BLaER1 (cell line): ENCODE results near the gene BCAT1.
"Not testable (repeated sequence)": the region's sequence is repeated elsewhere in the genome, so short reads cannot be mapped to it uniquely, and the experiment has no call there.

Experiments
- H3K27ac ChIP-seq: shearing (Covaris generic); formaldehyde crosslinking; 2 replicates; pipeline ENCODE4 v1.8.1; 2022
- H3K27me3 ChIP-seq: shearing (Covaris generic); formaldehyde crosslinking; 2 replicates; pipeline ENCODE4 v1.8.1; 2022
- H3K36me3 ChIP-seq: shearing (Covaris generic); formaldehyde crosslinking; 2 replicates; pipeline ENCODE4 v1.8.1; 2022
- H3K4me1 ChIP-seq: shearing (Covaris generic); formaldehyde crosslinking; 2 replicates; pipeline ENCODE4 v1.8.1; 2022
- H3K4me2 ChIP-seq: shearing (Covaris generic); formaldehyde crosslinking; 2 replicates; pipeline ENCODE4 v1.8.1; 2022
- H3K4me3 ChIP-seq: shearing (Covaris generic); formaldehyde crosslinking; 2 replicates; pipeline ENCODE4 v1.8.1; 2022
- H3K9ac ChIP-seq: shearing (Covaris generic); formaldehyde crosslinking; 2 replicates; pipeline ENCODE4 v1.8.1; 2022
- H3K9me3 ChIP-seq: shearing (Covaris generic); formaldehyde crosslinking; 2 replicates; pipeline ENCODE4 v1.8.1; 2022
- H4K20me1 ChIP-seq: shearing (Covaris generic); formaldehyde crosslinking; 2 replicates; pipeline ENCODE4 v1.8.1; 2022
- Cebpa-rat ChIP-seq: shearing (Covaris generic); IDR thresholded peaks from 2 replicates; pipeline ENCODE4 v1.8.1; 2022

The BCAT1 gene

DNA sequence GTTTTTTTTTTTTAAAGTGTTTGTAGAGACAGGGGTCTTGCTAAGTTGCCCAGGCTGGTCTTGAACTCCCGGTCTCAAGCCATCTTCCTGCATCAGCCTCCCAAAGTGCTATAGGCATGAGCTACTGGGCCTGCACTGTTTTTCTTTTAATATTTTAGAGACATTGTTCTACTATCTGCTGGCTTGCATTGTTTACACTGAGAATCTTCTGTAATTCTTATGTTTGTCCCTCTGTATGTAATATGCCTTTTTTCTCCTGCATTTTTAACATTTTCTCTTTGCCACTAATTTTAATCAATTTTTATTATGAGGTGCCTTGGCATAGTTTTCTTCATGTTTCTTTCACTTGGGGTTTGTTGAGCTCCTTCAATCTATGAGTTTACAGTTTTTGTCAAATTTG, 15.4 kb upstream of the BCAT1 start:
- TF ChIP-seq Cebpa-rat, result no peak
- H3K9ac ChIP-seq, result no peak overlapping the region

DNA sequence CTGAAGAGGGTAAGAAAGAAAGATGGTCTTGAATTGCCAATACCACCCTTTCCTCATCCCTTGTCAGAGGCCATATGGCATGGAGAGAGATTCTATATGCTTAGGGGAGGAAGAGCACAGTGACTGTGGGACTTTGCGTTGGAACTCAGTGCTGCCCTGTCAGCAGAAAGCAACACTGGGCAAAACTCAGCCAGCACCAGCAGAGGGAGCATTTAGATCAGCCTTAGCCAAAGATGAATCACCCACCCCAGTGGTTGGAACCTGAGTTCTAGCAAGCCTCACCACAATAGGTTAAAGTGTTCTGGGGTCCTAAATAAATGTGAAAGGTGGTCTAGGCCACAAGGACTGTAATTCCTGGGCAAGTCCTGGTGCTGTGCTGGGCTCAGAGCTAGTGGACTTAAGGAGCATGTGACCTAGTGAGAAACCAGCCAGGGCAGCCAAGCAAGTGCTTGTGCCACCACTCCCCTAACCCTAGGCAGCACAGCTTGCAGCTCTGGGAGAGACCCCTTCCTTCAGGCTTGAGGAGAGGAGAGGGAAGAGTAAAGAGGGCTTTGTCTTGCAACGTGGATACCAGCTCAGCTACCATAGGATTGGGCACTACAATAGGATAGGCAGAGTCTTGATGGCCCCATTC, 11.4 kb upstream of the BCAT1 start:
- no peak overlapping the region for H3K4me3 ChIP-seq
- no peaks in the 10 kb centered on the region for H4K20me1 ChIP-seq
- H3K9me3 ChIP-seq, result peaks cover 8% of the 10 kb centered on the region; the same call in 1 of the 2 replicates
- no peak for TF ChIP-seq Cebpa-rat
- no peaks in the 10 kb centered on the region for H3K36me3 ChIP-seq
- H3K4me1 ChIP-seq, result peaks cover 4% of the 10 kb centered on the region; the same call in 1 of the 2 replicates
- H3K9ac ChIP-seq, result no peak overlapping the region
- H3K27me3 ChIP-seq, result no peaks in the 10 kb centered on the region
- H3K4me2 ChIP-seq, result no peak overlapping the region
- H3K27ac ChIP-seq, result no peak overlapping the region

More for the DNA sequence above, 15.4 kb upstream of the BCAT1 start:
- Histone ChIP-seq H3K27me3 (no peaks in the 10 kb centered on the region), H3K9me3 (peaks cover 8% of the 10 kb centered on the region; the same call in 1 of the 2 replicates), H3K36me3 (peaks cover 7% of the 10 kb centered on the region; the same call in 1 of the 2 replicates), H3K27ac (no peak overlapping the region), H3K4me3 (no peak overlapping the region), H3K4me2 (no peak overlapping the region), H3K4me1 (peaks cover 4% of the 10 kb centered on the region; the same call in 1 of the 2 replicates), H4K20me1 (no peaks in the 10 kb centered on the region)

DNA sequence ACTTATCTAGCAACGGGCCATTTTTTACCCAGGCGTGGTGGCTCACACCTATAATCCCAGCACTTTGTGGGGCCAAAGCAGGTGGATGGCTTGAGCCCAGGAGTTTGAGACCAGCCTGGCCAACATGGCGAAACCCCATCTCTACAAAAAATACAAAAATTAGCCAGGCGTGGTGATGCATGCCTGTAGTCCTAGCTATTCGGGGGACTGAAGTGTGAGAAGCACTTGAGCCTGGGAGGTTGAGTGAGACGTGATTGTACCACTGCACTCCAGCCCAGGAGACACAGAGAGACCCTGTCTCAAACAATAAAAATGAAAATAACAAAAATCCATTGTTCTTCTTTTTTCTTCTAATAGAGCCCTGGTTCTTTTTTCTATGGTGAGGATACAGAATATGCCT, 7.5 kb upstream of the BCAT1 start:
- H3K9me3 ChIP-seq, H3K9ac ChIP-seq, H3K36me3 ChIP-seq, H3K27me3 ChIP-seq, H4K20me1 ChIP-seq, H3K4me3 ChIP-seq, H3K4me2 ChIP-seq, H3K27ac ChIP-seq: not testable (repeated sequence)
- H3K4me1 ChIP-seq, result peaks cover 16% of the 10 kb centered on the region

DNA sequence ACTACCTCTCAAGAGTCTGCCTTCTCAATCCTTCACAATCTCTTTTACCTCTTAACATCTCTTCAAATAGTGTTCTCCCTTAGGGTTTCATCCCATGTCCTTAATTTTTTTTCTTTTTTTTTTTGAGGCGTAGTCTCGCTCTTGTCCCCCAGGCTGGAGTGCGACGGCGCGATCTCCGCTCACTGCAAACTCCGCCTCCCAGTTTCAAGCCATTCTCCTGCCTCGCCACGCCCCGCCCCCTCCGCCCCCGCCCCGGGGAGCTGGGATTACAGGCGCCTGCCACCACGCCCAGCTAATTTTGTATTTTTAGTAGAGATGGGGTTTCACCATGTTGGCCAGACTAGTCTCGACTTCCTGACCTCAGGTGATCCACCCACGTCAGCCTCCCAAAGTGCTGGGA, 7.0 kb upstream of the BCAT1 start:
- Histone ChIP-seq H3K4me1 (peaks cover 18% of the 10 kb centered on the region), H3K4me3 (no peak overlapping the region), H3K9me3 (no peaks in the 10 kb centered on the region), H3K36me3 (no peaks in the 10 kb centered on the region), H3K9ac (no peak overlapping the region), H3K4me2 (no peak overlapping the region), H3K27me3 (no peaks in the 10 kb centered on the region), H3K27ac (no peak overlapping the region), H4K20me1 (no peaks in the 10 kb centered on the region)
- no peak for TF ChIP-seq Cebpa-rat

DNA sequence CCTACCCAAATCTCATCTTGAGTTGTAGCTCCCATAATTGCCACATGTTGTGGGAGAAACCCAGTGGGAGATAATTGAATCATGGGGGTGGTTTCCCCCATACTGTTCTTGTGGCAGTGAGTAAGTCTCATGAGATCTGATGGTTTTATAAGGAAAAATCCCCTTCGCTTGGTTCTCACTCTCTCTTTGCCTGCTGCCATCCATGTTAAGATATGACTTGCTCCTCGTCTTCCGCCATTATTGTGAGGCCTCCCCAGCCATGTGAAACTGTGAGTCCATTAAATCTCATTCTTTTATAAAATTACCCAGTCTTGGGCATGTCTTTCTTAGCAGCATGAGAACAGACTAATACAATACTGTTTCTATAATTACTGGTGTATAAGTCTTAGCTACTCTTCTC, 6.5 kb upstream of the BCAT1 start:
- no peak overlapping the region for H3K27ac ChIP-seq
- no peaks in the 10 kb centered on the region for H3K9me3 ChIP-seq
- peaks cover 19% of the 10 kb centered on the region for H3K4me1 ChIP-seq
- H3K27me3 ChIP-seq, result no peaks in the 10 kb centered on the region
- no peak for TF ChIP-seq Cebpa-rat
- H4K20me1 ChIP-seq, result no peaks in the 10 kb centered on the region
- H3K36me3 ChIP-seq, result no peaks in the 10 kb centered on the region
- no peak overlapping the region for H3K4me3 ChIP-seq
- no peak overlapping the region for H3K4me2 ChIP-seq
- no peak overlapping the region for H3K9ac ChIP-seq

DNA sequence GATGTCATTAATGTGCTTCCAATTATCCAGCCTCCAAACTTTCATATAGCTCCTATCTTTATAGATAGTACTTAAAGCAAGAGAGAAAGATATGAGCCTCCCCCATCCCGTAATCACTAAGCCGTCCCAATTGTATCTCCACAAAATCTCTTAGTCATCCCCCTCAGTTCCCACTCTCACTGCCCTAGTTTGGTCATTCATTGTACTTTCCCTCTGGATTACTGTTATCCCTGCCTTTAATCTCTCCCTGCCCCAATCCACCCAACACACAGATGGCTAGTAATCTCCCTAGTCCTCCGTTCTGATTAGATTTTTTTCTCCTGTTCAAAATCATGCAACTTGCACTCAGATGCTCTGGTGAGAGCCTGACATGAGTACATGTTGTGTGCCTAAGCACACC, 5.4 kb upstream of the BCAT1 start:
- peaks cover 29% of the 10 kb centered on the region for H3K4me1 ChIP-seq
- no peak overlapping the region for H3K4me3 ChIP-seq
- H4K20me1 ChIP-seq, result no peaks in the 10 kb centered on the region
- no peak overlapping the region for H3K4me2 ChIP-seq
- TF ChIP-seq Cebpa-rat, result no peak
- no peaks in the 10 kb centered on the region for H3K9me3 ChIP-seq
- no peaks in the 10 kb centered on the region for H3K36me3 ChIP-seq
- H3K9ac ChIP-seq, result no peak overlapping the region
- no peak overlapping the region for H3K27ac ChIP-seq
- H3K27me3 ChIP-seq, result no peaks in the 10 kb centered on the region

DNA sequence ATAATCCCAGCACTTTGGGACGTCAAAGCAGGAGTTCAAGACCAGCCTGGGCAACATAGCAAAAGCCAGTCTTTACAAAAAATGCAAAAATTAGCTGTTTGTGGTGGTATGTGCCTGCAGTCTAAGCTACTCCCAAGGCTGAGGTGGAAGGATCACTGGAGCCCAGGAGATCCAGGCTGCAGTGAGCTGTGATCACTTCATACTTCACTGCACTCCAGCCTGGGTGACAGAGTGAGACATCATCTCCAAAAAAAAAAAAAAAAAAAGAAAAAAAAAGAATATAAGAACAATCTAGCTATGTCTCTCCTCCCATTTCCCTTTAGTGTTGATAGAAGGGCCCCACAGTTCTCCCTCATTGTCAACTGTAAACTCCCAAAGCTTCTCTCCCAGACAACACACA, 3.5 kb upstream of the BCAT1 start:
- Histone ChIP-seq H3K27ac (no peak overlapping the region), H3K9me3 (no peaks in the 10 kb centered on the region), H3K27me3 (no peaks in the 10 kb centered on the region), H4K20me1 (no peaks in the 10 kb centered on the region), H3K4me1 (peaks cover 30% of the 10 kb centered on the region), H3K9ac (no peak overlapping the region), H3K4me2 (peak overlapping the region; percentile 36), H3K4me3 (no peak overlapping the region), H3K36me3 (no peaks in the 10 kb centered on the region)
- no peak for TF ChIP-seq Cebpa-rat

DNA sequence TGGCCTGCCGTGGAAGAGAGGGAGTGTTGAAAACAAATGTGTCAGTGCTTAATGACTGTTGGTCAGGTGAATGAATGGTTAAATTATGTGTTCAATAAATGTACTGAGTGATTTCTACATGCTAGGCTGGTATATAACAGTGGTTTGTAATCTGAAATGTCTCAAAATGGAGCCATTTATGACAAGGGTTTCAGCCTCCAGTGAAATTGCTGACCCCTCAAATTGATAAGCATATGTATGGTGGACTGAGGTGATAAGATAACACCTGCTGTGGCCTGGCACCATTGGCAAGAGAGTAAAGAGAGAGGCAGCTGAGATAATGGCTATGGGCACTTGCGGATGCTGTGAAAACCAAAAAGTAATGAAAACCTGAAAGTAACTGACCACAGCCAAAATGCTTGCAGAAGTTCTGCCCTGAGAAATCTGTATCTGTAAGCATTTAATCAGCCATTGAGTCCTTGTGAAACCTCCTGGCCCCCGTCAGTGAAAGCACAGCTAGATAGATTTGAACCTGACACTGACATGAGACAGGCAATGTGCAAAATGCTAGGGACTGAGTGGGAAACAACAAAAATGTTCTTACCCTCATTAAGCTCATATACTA, 1.4 kb upstream of the BCAT1 start:
- Histone ChIP-seq H3K4me3 (no peak overlapping the region), H3K4me1 (peaks cover 37% of the 10 kb centered on the region), H3K36me3 (peaks cover 4% of the 10 kb centered on the region), H3K9me3 (no peaks in the 10 kb centered on the region), H3K27ac (no peak overlapping the region), H3K9ac (no peak overlapping the region), H3K27me3 (no peaks in the 10 kb centered on the region), H4K20me1 (peaks cover 11% of the 10 kb centered on the region), H3K4me2 (peak overlapping the region; percentile 88)
- no peak for TF ChIP-seq Cebpa-rat

DNA sequence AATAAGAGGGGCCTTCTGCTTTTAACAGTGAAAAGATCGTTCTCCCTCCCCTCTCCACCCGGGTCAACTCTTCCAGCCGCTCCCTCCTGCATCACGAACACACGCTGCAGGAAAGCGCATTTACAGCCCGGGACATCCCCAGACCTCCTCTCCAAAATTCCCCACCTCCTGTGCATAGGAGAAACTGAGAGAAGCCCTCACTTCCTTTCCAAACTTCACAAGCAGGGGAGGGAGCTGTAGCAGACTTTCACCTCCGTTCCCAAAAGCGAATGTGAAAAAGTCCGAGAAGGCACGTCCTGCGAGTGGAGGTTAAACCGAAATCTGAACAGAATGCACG, 513 bp downstream of the BCAT1 start:
- peak overlapping the region; percentile 88 for H3K4me2 ChIP-seq
- H3K36me3 ChIP-seq, result peaks cover 24% of the 10 kb centered on the region
- peak overlapping the region; percentile 97 for H3K9ac ChIP-seq
- peak overlapping the region; percentile 81 for H3K4me3 ChIP-seq
- H3K27me3 ChIP-seq, result no peaks in the 10 kb centered on the region
- no peak for TF ChIP-seq Cebpa-rat
- H4K20me1 ChIP-seq, result peaks cover 30% of the 10 kb centered on the region
- no peaks in the 10 kb centered on the region for H3K9me3 ChIP-seq
- peaks cover 57% of the 10 kb centered on the region for H3K4me1 ChIP-seq
- peak overlapping the region; percentile 95 for H3K27ac ChIP-seq

DNA sequence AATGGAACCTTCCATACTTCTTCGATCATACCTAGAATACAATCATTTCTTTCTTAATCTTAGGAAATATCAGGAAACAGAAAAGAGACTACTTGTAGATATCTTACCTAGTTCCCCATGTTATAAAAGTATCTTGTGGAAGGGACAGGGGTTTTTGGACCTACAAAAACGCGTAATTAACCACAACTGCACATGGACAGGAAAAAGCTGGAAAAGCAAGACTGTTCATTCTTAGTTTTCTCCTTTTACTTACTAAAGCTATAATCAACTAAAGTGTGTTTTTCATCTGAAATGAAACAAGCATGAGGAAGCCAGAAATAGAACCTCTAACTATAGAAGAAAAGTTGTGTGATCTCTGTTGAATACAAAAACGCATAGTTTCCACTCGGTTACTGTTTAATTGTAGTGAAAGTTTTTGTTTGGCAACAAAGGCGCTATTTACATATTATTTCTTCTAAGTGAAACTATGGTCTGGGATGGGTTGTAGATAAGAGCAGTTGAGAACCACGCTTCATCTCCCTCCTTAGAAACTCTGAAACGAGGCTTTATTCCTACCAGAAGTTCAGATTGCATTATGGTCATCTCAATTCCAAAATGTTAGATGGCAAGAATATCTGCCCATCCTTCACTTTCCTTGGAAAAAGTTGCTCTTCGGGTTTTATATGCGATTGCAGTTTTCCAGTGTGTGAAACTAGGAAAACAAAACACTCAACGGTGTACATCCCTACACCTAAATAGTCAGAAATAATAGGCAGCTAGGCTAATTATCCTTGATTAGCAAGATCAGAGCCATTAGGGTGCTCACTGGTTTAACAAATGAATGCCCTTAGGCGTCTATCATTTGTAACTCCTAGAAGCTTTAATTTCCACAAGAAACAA, 1.1 kb downstream of the BCAT1 start:
- TF ChIP-seq Cebpa-rat, result no peak
- Histone ChIP-seq H3K4me3 (peak overlapping the region; percentile 81), H3K27me3 (no peaks in the 10 kb centered on the region), H3K9ac (peak overlapping the region; percentile 97), H4K20me1 (peaks cover 36% of the 10 kb centered on the region), H3K27ac (peak overlapping the region; percentile 95), H3K9me3 (no peaks in the 10 kb centered on the region), H3K4me1 (peaks cover 62% of the 10 kb centered on the region), H3K36me3 (peaks cover 30% of the 10 kb centered on the region), H3K4me2 (peak overlapping the region; percentile 88)
